DND-41 (cell line): Measurements from ENCODE around the gene CEMIP.

Source experiments
- ATAC-seq: fragments of 200-7000 bp; cut with Tn5 transposase; 3 replicates; pipeline ENCODE4 v1.9.1; 2021; ENCODE audit warnings: low read depth; ENCODE audit not compliant: insufficient read depth
- DNase-seq: peaks from one replicate; pipeline ENCODE4 v3.0.0-alpha.2; 2020
- H2AFZ ChIP-seq: 2 replicates; pipeline ENCODE4 v1.6.0; 2012; ENCODE audit warnings: low read depth, low read length
- H3K27ac ChIP-seq: 2 replicates; pipeline ENCODE4 v1.5.1; 2012; ENCODE audit warnings: low read length, inconsistent platforms
- H3K27me3 ChIP-seq: fragments of 200-600 bp; sonication (generic); 2 replicates; pipeline ENCODE4 v1.6.0; 2012; ENCODE audit warnings: low read length, mild to moderate bottlenecking, inconsistent platforms; ENCODE audit not compliant: insufficient read depth, poor library complexity
- H3K36me3 ChIP-seq: 2 replicates; pipeline ENCODE4 v1.5.1; 2012; ENCODE audit warnings: low read length, inconsistent platforms; ENCODE audit not compliant: insufficient read depth
- H3K4me1 ChIP-seq: 2 replicates; pipeline ENCODE4 v1.5.1; 2012; ENCODE audit warnings: mild to moderate bottlenecking, low read length; ENCODE audit not compliant: insufficient read depth
- H3K4me2 ChIP-seq: 2 replicates; pipeline ENCODE4 v1.6.0; 2012; ENCODE audit warnings: mild to moderate bottlenecking, moderate library complexity, low read length, inconsistent platforms; ENCODE audit not compliant: insufficient read depth
- H3K4me3 ChIP-seq, 2 experiments: fragments of 200-600 bp in 1 of 2; shearing (Covaris generic) in 1 of 2; 2 replicates each; pipeline ENCODE4 v1.5.1; 2012 to 2016; ENCODE audit warnings: inconsistent platforms in 2 of 2, low read length in 2 of 2, mild to moderate bottlenecking in 2 of 2, low read depth in 1 of 2, moderate library complexity in 1 of 2
- H3K79me2 ChIP-seq: 2 replicates; pipeline ENCODE4 v1.6.0; 2012; ENCODE audit warnings: low read length, inconsistent platforms; ENCODE audit not compliant: insufficient read depth
- H3K9ac ChIP-seq: 2 replicates; pipeline ENCODE4 v1.6.0; 2012; ENCODE audit warnings: low read depth, mild to moderate bottlenecking, inconsistent platforms, low read length, moderate library complexity
- H3K9me3 ChIP-seq: 2 replicates; pipeline ENCODE4 v1.5.1; 2012; ENCODE audit warnings: low read length, moderate library complexity, mild to moderate bottlenecking, inconsistent platforms; ENCODE audit not compliant: insufficient read depth, severe bottlenecking
- H4K20me1 ChIP-seq: 2 replicates; pipeline ENCODE4 v1.6.0; 2012; ENCODE audit warnings: low read length; ENCODE audit not compliant: insufficient read depth
- EZH2 ChIP-seq: IDR thresholded peaks from 3 replicates; pipeline ENCODE4 v1.6.1; 2012; ENCODE audit warnings: borderline replicate concordance, low read depth, mild to moderate bottlenecking, moderate library complexity, low read length, inconsistent platforms; ENCODE audit not compliant: severe bottlenecking
- TF ChIP-seq, protein P1 (sequence below): IDR thresholded peaks from 2 replicates; pipeline ENCODE4 v1.5.1; 2012; ENCODE audit warnings: borderline replicate concordance, low read length, moderate library complexity, mild to moderate bottlenecking; ENCODE audit not compliant: poor library complexity, severe bottlenecking; ENCODE audit errors: extremely low read depth

The CEMIP gene

DNA sequence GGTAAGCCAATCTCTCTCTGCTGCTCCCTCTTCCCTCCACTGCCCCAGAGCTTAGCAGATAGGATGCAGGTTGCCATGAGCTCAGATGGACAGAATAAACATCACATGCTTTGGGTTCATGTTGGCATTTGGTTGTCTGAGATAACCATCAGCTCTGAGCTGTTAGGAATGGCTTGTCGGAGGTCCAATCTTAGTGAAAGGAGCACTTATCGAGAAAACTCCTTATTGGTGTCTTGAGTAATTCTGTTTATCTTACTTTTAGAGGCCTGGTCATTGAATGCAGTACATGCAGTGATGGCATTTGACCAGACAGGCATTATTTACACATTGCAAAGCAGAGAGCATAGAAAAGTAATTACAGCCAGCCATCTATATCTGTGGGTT lies 99.7 kb downstream of the CEMIP start:
- no peak overlapping the region for H3K4me2 ChIP-seq
- no peak overlapping the region for H2AFZ ChIP-seq
- H3K27ac ChIP-seq, result no peak overlapping the region
- H3K27me3 ChIP-seq, result peaks cover 5% of the 10 kb centered on the region
- DNase-seq, result no peak
- H3K79me2 ChIP-seq, result no peaks in the 10 kb centered on the region
- no peak for ATAC-seq
- no peaks in the 10 kb centered on the region for H3K36me3 ChIP-seq
- H3K4me3 ChIP-seq, result no peak overlapping the region
- H3K9me3 ChIP-seq, result no peaks in the 10 kb centered on the region
- H3K9ac ChIP-seq, result no peak overlapping the region
- TF ChIP-seq, protein P1, sequence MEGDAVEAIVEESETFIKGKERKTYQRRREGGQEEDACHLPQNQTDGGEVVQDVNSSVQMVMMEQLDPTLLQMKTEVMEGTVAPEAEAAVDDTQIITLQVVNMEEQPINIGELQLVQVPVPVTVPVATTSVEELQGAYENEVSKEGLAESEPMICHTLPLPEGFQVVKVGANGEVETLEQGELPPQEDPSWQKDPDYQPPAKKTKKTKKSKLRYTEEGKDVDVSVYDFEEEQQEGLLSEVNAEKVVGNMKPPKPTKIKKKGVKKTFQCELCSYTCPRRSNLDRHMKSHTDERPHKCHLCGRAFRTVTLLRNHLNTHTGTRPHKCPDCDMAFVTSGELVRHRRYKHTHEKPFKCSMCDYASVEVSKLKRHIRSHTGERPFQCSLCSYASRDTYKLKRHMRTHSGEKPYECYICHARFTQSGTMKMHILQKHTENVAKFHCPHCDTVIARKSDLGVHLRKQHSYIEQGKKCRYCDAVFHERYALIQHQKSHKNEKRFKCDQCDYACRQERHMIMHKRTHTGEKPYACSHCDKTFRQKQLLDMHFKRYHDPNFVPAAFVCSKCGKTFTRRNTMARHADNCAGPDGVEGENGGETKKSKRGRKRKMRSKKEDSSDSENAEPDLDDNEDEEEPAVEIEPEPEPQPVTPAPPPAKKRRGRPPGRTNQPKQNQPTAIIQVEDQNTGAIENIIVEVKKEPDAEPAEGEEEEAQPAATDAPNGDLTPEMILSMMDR, result no peak
- no peak for TF ChIP-seq EZH2
- no peaks in the 10 kb centered on the region for H3K4me1 ChIP-seq
- H4K20me1 ChIP-seq, result no peaks in the 10 kb centered on the region

DNA sequence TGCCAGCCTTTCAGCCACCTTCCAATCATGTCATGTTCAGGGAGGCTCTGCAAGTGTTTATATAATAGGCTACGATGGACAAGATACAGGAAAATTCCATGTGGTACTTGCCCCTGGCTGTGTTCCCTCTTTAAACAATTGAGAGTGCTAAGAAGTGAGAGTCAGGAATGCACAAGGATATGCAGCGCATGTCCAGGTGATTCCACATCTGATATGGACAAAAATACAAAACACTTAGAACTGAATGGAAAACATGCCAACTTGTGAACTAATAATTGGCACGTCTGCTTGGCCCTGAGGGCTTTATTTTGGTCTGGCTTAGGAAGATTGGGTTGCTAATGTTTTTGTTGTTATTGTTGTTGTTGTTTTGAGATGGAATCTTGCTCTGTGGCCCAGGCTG lies 100.9 kb downstream of the CEMIP start:
- no peak overlapping the region for H3K9ac ChIP-seq
- no peaks in the 10 kb centered on the region for H3K4me1 ChIP-seq
- no peak for ATAC-seq
- H4K20me1 ChIP-seq, result no peaks in the 10 kb centered on the region
- H3K27me3 ChIP-seq, result peaks cover 4% of the 10 kb centered on the region
- no peak overlapping the region for H3K27ac ChIP-seq
- H3K4me3 ChIP-seq, result no peak overlapping the region
- no peak overlapping the region for H3K4me2 ChIP-seq
- no peaks in the 10 kb centered on the region for H3K36me3 ChIP-seq
- TF ChIP-seq EZH2, result no peak
- TF ChIP-seq, protein P1, result no peak
- no peaks in the 10 kb centered on the region for H3K79me2 ChIP-seq
- DNase-seq, result no peak
- H3K9me3 ChIP-seq, result no peaks in the 10 kb centered on the region
- no peak overlapping the region for H2AFZ ChIP-seq

DNA sequence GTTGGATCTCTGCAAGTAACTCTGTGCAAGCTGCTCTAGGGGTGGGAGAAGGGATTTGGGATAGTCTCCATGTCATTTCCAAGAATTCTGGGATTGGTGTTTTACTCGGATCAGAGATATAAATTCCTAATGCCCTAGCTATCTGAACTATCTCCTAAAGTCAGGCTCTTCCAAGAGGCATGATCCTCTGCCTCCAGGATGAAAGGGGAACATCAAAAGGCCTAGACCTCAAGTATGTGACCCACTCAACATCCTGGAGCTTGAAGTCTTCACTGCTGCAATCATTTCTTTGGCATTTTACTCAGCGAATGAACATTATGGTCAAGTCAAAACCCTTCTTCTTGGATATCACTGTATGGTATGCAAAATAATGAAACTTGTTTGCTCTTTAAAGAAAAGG lies 104.5 kb downstream of the CEMIP start:
- Histone ChIP-seq H3K9me3 (no peaks in the 10 kb centered on the region), H3K27me3 (peaks cover 4% of the 10 kb centered on the region), H4K20me1 (no peaks in the 10 kb centered on the region), H3K79me2 (no peaks in the 10 kb centered on the region), H3K4me1 (no peaks in the 10 kb centered on the region), H3K4me2 (no peak overlapping the region), H3K36me3 (no peaks in the 10 kb centered on the region), H3K4me3 (no peak overlapping the region), H2AFZ (no peak overlapping the region), H3K9ac (no peak overlapping the region), H3K27ac (no peak overlapping the region)
- TF ChIP-seq, protein P1, result no peak
- TF ChIP-seq EZH2, result no peak
- ATAC-seq (no peak), DNase-seq (no peak)

DNA sequence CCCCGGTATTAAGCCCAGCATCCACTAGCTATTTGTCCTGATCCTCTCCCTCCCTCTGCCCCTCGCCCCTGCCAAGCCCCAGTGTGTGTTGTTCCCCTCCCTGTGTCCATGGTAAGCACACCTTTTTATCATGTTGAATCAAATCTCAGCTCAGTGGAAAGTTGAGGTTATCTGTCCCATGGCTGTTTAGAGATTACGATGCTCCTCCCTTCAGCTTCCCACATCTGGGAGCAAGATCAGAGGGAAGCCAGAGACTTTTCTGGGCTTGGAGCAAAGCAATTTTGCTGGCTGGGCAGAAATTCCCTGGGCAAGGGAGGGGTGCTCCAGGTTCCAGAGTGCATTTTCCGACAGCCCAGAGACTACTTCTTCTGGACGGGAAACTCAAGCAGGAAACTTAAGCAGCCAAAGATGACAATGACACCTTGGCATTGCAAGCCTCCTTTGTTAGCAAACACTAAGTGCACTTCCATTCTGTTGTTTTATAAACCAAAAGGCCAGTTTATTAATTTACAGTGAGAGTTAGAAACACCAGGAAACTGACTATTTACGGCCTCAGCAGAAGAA lies 105.9 kb downstream of the CEMIP start:
- H3K4me3 ChIP-seq, result no peak overlapping the region
- peaks cover 2% of the 10 kb centered on the region for H3K27me3 ChIP-seq
- TF ChIP-seq, protein P1, result no peak
- no peak for TF ChIP-seq EZH2
- ATAC-seq (no peak), DNase-seq (no peak)
- no peaks in the 10 kb centered on the region for H4K20me1 ChIP-seq
- no peaks in the 10 kb centered on the region for H3K9me3 ChIP-seq
- H3K4me1 ChIP-seq, result no peaks in the 10 kb centered on the region
- no peak overlapping the region for H3K4me2 ChIP-seq
- no peak overlapping the region for H2AFZ ChIP-seq
- no peaks in the 10 kb centered on the region for H3K79me2 ChIP-seq
- H3K36me3 ChIP-seq, result no peaks in the 10 kb centered on the region
- no peak overlapping the region for H3K27ac ChIP-seq
- H3K9ac ChIP-seq, result no peak overlapping the region
